SU-DHL-6 (cell line): ENCODE data around the gene PPP1R14C.

Experiments
- EZH2phosphoT487 ChIP-seq: fragments of 200-600 bp; sonication (generic), shearing (Covaris generic); conservative IDR thresholded peaks from 2 replicates; pipeline ENCODE4 v1.6.1; 2018; ENCODE audit warnings: mild to moderate bottlenecking, antibody characterized with exemption, low read length, moderate library complexity, mixed read lengths
- TF ChIP-seq, protein P1 (sequence below): fragments of 200-600 bp; sonication (generic); IDR thresholded peaks from one replicate; pipeline ENCODE4 v1.5.1; 2017; ENCODE audit warnings: antibody characterized with exemption, mild to moderate bottlenecking, low read length, moderate library complexity; ENCODE audit not compliant: insufficient read depth, poor library complexity, severe bottlenecking

DNA sequence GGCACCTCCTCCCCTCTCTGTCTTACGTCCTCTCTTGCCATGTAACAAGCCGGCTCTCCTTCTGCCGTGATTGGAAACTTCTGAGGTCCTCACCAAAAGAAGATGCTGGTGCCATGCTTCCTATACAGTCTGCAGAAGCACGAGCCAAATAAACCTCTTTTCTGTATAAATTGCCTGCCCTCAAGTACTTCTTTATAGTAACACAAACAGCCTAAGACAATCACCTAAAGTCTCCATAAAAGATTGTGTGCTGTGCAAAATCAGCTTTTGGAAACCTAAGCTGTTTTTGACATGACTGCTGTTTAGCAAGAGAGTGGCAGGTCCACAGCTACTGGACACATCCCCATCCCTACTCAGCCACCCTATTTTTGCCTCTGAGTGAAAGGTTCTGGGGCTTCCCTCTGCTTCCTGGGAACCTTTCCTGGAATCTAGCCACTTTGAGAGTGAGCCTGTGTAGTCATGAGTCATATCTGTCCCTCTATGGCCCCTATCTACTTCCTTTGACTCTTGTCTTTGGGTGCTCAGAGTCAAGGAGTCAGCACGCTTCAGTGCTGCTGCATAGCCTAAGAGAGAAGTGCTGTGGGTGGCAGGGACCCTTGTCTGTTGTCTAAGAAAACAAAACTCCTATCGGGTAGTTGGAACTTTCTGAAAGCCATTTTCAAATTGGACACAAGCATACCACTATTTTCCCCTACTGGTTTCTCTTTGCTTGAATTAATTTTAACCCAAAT is 110.0 kb downstream of the PPP1R14C start:
- TF ChIP-seq, protein P1, sequence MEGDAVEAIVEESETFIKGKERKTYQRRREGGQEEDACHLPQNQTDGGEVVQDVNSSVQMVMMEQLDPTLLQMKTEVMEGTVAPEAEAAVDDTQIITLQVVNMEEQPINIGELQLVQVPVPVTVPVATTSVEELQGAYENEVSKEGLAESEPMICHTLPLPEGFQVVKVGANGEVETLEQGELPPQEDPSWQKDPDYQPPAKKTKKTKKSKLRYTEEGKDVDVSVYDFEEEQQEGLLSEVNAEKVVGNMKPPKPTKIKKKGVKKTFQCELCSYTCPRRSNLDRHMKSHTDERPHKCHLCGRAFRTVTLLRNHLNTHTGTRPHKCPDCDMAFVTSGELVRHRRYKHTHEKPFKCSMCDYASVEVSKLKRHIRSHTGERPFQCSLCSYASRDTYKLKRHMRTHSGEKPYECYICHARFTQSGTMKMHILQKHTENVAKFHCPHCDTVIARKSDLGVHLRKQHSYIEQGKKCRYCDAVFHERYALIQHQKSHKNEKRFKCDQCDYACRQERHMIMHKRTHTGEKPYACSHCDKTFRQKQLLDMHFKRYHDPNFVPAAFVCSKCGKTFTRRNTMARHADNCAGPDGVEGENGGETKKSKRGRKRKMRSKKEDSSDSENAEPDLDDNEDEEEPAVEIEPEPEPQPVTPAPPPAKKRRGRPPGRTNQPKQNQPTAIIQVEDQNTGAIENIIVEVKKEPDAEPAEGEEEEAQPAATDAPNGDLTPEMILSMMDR, result no peak
- TF ChIP-seq EZH2phosphoT487, result no peak
